HepG2 (cell line): ENCODE results near the gene ZBTB7C. TPM values are rescaled to one million over a fixed set of nuclear protein-coding genes. Genes with fewer than 3 reads are reported as not detected.

Experiments
- ATAC-seq: fragments of 200-7000 bp; cut with Tn5 transposase; 3 replicates; pipeline ENCODE4 v1.9.1; 2020; ENCODE audit warnings: mild to moderate bottlenecking, moderate library complexity
- BruUV-seq: library from RNA; stranded (reverse); fragments of 400-500 nt; replicated peaks from 2 replicates; lab custom pipeline; 2021; lab: Mats Ljungman, UMichigan
- CTCF ChIA-PET: fragments of 300-600 bp; formaldehyde crosslinking; extraction: SDS; loops from one replicate; lab custom pipeline; 2021; ENCODE audit warnings: low total read pairs, inconsistent platforms, low intra/inter-chr PET ratio; lab: Yijun Ruan, JAX
- POLR2A ChIA-PET: fragments of 350-600 bp; sonication (Branson Sonifier 250); formaldehyde crosslinking; loops from one replicate; lab custom pipeline; 2020; ENCODE audit warnings: antibody characterized with exemption, inconsistent platforms; lab: Yijun Ruan, JAX
- DNase-seq: peaks from one replicate; pipeline ENCODE4 v3.0.0-alpha.2; 2015; ENCODE audit warnings: low spot score
- FAIRE-seq: peaks from 3 replicates; lab custom pipeline; 2011; peaks lifted over from hg19 to GRCh38; lab: Jason Lieb, UNC
- H2AFZ ChIP-seq: one replicate; pipeline ENCODE4 v1.6.1; 2011; ENCODE audit warnings: low read length, inconsistent platforms
- H3K27ac ChIP-seq: fragments of 300-600 bp; 3 replicates; pipeline ENCODE4 v1.8.0; 2011; ENCODE audit warnings: mixed run types, mild to moderate bottlenecking, mixed read lengths, low read length, inconsistent platforms; ENCODE audit not compliant: insufficient read depth; ENCODE audit errors: extremely low read length
- H3K27me3 ChIP-seq, 2 experiments: fragments of 200-600 bp in 1 of 2; 2 replicates in 1 of 2; 3 replicates in 1 of 2; pipeline versions ENCODE4 v1.6.0 to v1.8.0; 2011; ENCODE audit warnings: low read length in 2 of 2, mild to moderate bottlenecking in 2 of 2, moderate library complexity in 2 of 2, inconsistent platforms in 1 of 2; ENCODE audit not compliant: insufficient read depth in 2 of 2, control insufficient read depth in 1 of 2
- H3K36me3 ChIP-seq, 2 experiments: fragments of 200-600 bp in 1 of 2; replicated peaks in 1 of 2; 2 replicates in 1 of 2; 3 replicates in 1 of 2; pipeline versions ENCODE4 v1.5.1 to v1.8.0; 2011; ENCODE audit warnings: low read length in 2 of 2, inconsistent platforms in 1 of 2; ENCODE audit not compliant: insufficient read depth in 2 of 2, control insufficient read depth in 1 of 2
- H3K4me1 ChIP-seq: 2 replicates; pipeline ENCODE4 v1.5.1; 2012; ENCODE audit warnings: low read length, inconsistent platforms; ENCODE audit not compliant: insufficient read depth
- H3K4me2 ChIP-seq: 2 replicates; pipeline ENCODE4 v1.6.0; 2011; ENCODE audit warnings: low read depth, low read length, inconsistent platforms
- H3K4me3 ChIP-seq, 3 experiments: fragments of 200-600 bp in 1 of 3; sonication (generic), shearing (Covaris generic) in 1 of 3; replicated peaks in 1 of 3; 2 replicates each; pipeline ENCODE4 v1.5.1; 2011 to 2016; ENCODE audit warnings: low read length in 3 of 3, inconsistent platforms in 2 of 3, low read depth in 2 of 3, mild to moderate bottlenecking in 2 of 3, control low read depth in 1 of 3, mixed read lengths in 1 of 3; ENCODE audit not compliant: insufficient read depth in 1 of 3
- H3K79me2 ChIP-seq: one replicate; pipeline ENCODE4 v1.6.1; 2011; ENCODE audit warnings: low read length, inconsistent platforms; ENCODE audit not compliant: insufficient read depth
- H3K9ac ChIP-seq: 2 replicates; pipeline ENCODE4 v1.6.0; 2011; ENCODE audit warnings: mild to moderate bottlenecking, low read depth, low read length, inconsistent platforms; ENCODE audit not compliant: insufficient read depth
- H3K9me3 ChIP-seq: 2 replicates; pipeline ENCODE4 v1.5.1; 2012; ENCODE audit warnings: mild to moderate bottlenecking, low read length
- H4K20me1 ChIP-seq: 2 replicates; pipeline ENCODE4 v1.6.0; 2011; ENCODE audit warnings: inconsistent platforms, mild to moderate bottlenecking, low read length, moderate library complexity; ENCODE audit not compliant: insufficient read depth
- EEA1 ChIP-seq: sonication (generic); formaldehyde crosslinking; IDR thresholded peaks from 2 replicates; pipeline ENCODE4 v1.5.1; 2020; ENCODE audit warnings: mild to moderate bottlenecking, missing genetic modification reagents, borderline replicate concordance
- GATAD1 ChIP-seq: IDR thresholded peaks from 2 replicates; pipeline ENCODE4 v1.6.1; 2016; ENCODE audit warnings: missing genetic modification reagents, missing compliant biosample characterization
- GTF2F1 ChIP-seq: fragments of 150-350 bp; IDR thresholded peaks from 2 replicates; pipeline ENCODE4 v1.6.1; 2014; ENCODE audit warnings: low read length
- KLF11 ChIP-seq: IDR thresholded peaks from 2 replicates; pipeline ENCODE4 v1.6.1; 2016; ENCODE audit warnings: missing compliant biosample characterization
- POLR2A ChIP-seq, 2 experiments: IDR thresholded peaks; 2 replicates each; pipeline ENCODE4 v1.6.1; 2011; ENCODE audit warnings: low read depth in 2 of 2, low read length in 2 of 2, mild to moderate bottlenecking in 1 of 2, moderate library complexity in 1 of 2; ENCODE audit not compliant: insufficient read depth in 1 of 2
- SPEN ChIP-seq: sonication (generic); formaldehyde crosslinking; IDR thresholded peaks from 2 replicates; pipeline ENCODE4 v1.5.1; 2020; ENCODE audit warnings: low read depth, mild to moderate bottlenecking, missing genetic modification reagents
- ZBTB7B ChIP-seq: sonication (generic); formaldehyde crosslinking; IDR thresholded peaks from 2 replicates; pipeline ENCODE4 v1.4.0; 2020; ENCODE audit warnings: missing genetic modification reagents
- ZFP62 ChIP-seq: sonication (generic); formaldehyde crosslinking; IDR thresholded peaks from 2 replicates; pipeline ENCODE4 v1.4.0; 2020; ENCODE audit warnings: missing genetic modification reagents
- ZHX2 ChIP-seq, 2 experiments: sonication (generic) in 1 of 2; formaldehyde crosslinking in 1 of 2; IDR thresholded peaks; 2 replicates each; pipeline versions ENCODE4 v1.6.1 to v1.9.0; 2014 to 2022; ENCODE audit warnings: antibody characterized with exemption in 1 of 2, borderline replicate concordance in 1 of 2, inconsistent platforms in 1 of 2, low read depth in 1 of 2, missing genetic modification reagents in 1 of 2
- ZNF12 ChIP-seq: sonication (generic); formaldehyde crosslinking; IDR thresholded peaks from 2 replicates; pipeline ENCODE4 v1.5.0; 2020; ENCODE audit warnings: missing genetic modification reagents
- ZNF382 ChIP-seq: sonication (generic); formaldehyde crosslinking; IDR thresholded peaks from 2 replicates; pipeline ENCODE4 v1.5.0; 2020; ENCODE audit warnings: missing genetic modification reagents, mild to moderate bottlenecking, borderline replicate concordance
- ZNF646 ChIP-seq: sonication (generic); formaldehyde crosslinking; IDR thresholded peaks from 2 replicates; pipeline ENCODE4 v1.9.0; 2021; ENCODE audit warnings: mild to moderate bottlenecking, missing genetic modification reagents
- WGBS: methylation state at CpG from one replicate; pipeline ENCODE4 v1.1.6; 2017; ENCODE audit warnings: low lambda C conversion rate; 5-methylcytosine and 5-hydroxymethylcytosine counted together
- in situ Hi-C: cut with HindIII; loops from 2 replicates; pipeline ENCODE4 v1.10.0; 2017; ENCODE audit warnings: low pct_unique_long_range_greater_than_20kb; ENCODE audit not compliant: extremely low pct_ligation_motif_present
- intact Hi-C: fragments of 100-400 bp; cut with micrococcal nuclease; formaldehyde crosslinking; loops from one replicate; pipeline ENCODE4 v1.10.0; 2022; ENCODE audit not compliant: unreplicated experiment
- polyA plus RNA-seq, 8 experiments: library from polyadenylated mRNA; depleted of rRNA in 3 of 8; stranded (reverse) in 7 of 8; unstranded in 1 of 8; fragments of >200 nt; fragmentation: Illumina TruSeq in 4 of 8; extraction: Trizol in 4 of 8; gene quantifications; 2 replicates each; pipeline versions ENCODE4 v1.2.1 to v1.2.3, GENCODE V29; 2011 to 2016; ENCODE audit warnings: low read depth in 4 of 8, missing spikeins in 1 of 8, mixed read lengths in 1 of 8; ENCODE audit not compliant: insufficient read depth in 1 of 8
- total RNA-seq, 5 experiments: library from RNA; depleted of rRNA; stranded (reverse); fragments of >200 nt; fragmentation: Illumina TruSeq; extraction: Trizol; gene quantifications; 2 replicates each; pipeline ENCODE4 v1.2.3, GENCODE V29; 2016; ENCODE audit warnings: low read depth in 1 of 5

Gene ZBTB7C
- total and polyA plus RNA-seq, 2 of the 13 experiments (the other 11 are each of a cell fraction or from before 2014, with no cell fraction given) = 0.01 to 0.04 TPM

GRCh38 chr18:48036641-48037421 lies 372.4 kb downstream of the ZBTB7C start:
- Histone ChIP-seq H3K79me2 (no peaks in the 10 kb centered on the region), H3K9ac (no peak overlapping the region), H2AFZ (no peak overlapping the region), H3K4me3 (no peak overlapping the region), H3K9me3 (no peaks in the 10 kb centered on the region), H3K4me2 (no peak overlapping the region), H3K27ac (no peak overlapping the region), H4K20me1 (no peaks in the 10 kb centered on the region), H3K36me3 (no peaks in the 10 kb centered on the region), H3K4me1 (no peaks in the 10 kb centered on the region), H3K27me3 (peaks cover 2 to 27% of the 10 kb centered on the region in 2 experiments; a peak in 4 of 5 replicates)
- no peak for FAIRE-seq
- CTCF ChIA-PET = interaction anchor here (1.9 kb wide), 1 partner anchor 410 kb away, joined by 6 read pairs; no protein-coding TSS in a partner anchor
- ATAC-seq = no peak; the same call in 2 of the 3 replicates
- BruUV-seq = no TSS peak
- intact Hi-C loops = no loop called here
- no peak for DNase-seq
- 15% methylated on average over 8 of the region's 14 CpGs for WGBS
- in situ Hi-C loops = loop anchor here (5.0 to 10.0 kb wide), 2 partner anchors 308 to 410 kb away; no protein-coding TSS in a partner anchor
- POLR2A ChIA-PET = no interaction called here
- TF ChIP-seq ZBTB7B (CRISPR knock-in tag) (no peak), EEA1 (CRISPR knock-in tag) (no peak), GATAD1 (CRISPR knock-in tag) (no peak), ZFP62 (no peak), ZNF12 (no peak), SPEN (CRISPR knock-in tag) (no peak), GTF2F1 (no peak), POLR2A (IDR thresholded peaks at IDR 0.05; ENCODE audit: insufficient read depth in 1 of 2, low read depth in 2 of 2, low read length in 2 of 2) (no peak), KLF11 (CRISPR knock-in tag) (no peak), ZNF382 (no peak), ZNF646 (no peak), ZHX2 (IDR thresholded peaks at IDR 0.05; ENCODE audit: low read depth) (no peak), ZHX2 (CRISPR knock-in tag; IDR thresholded peaks at IDR 0.05; ENCODE audit: borderline replicate concordance) (no peak)
